SIG-M5 (cell line): ENCODE data around the gene CDKN1A.
"Not testable (repeated sequence)": the region's sequence is repeated elsewhere in the genome, so short reads cannot be mapped to it uniquely, and the experiment has no call there.

Source experiments
- DNase-seq: peaks from one replicate; lab custom pipeline; 2025; lab: John Stamatoyannopoulos, UW

CDKN1A gene

GRCh38 chr6:36695414-36695813 lies 16.9 kb downstream of the CDKN1A start:
- DNase-seq = no peak

- peak; percentile 77 for DNase-seq
Observed at GRCh38 chr6:36697481-36697903, 19.0 kb downstream of the CDKN1A start, which contains the start of gene RAB44. RAB44 (plus strand) TSS chr6:36697826; CDS start chr6:36704236, 6,410 bp downstream.

GRCh38 chr6:36698196-36698595 lies 19.7 kb downstream of the CDKN1A start:
- DNase-seq = no peak

GRCh38 chr6:36698871-36699271 lies 20.4 kb downstream of the CDKN1A start:
- DNase-seq = no peak

GRCh38 chr6:36699348-36699747 lies 20.8 kb downstream of the CDKN1A start:
- no peak for DNase-seq

- DNase-seq = no peak
Observed at GRCh38 chr6:36700071-36700812, 21.7 kb downstream of the CDKN1A start.

GRCh38 chr6:36700831-36701230 lies 22.3 kb downstream of the CDKN1A start:
- DNase-seq = no peak

GRCh38 chr6:36701401-36701991 lies 23.0 kb downstream of the CDKN1A start:
- DNase-seq = no peak

GRCh38 chr6:36702656-36703055 lies 24.1 kb downstream of the CDKN1A start:
- DNase-seq = no peak

- no peak for DNase-seq
Observed at GRCh38 chr6:36703081-36703606, 24.6 kb downstream of the CDKN1A start.

GRCh38 chr6:36703982-36704381 lies 25.5 kb downstream of the CDKN1A start:
- no peak for DNase-seq

GRCh38 chr6:36704961-36705577 lies 26.6 kb downstream of the CDKN1A start:
- not testable (repeated sequence) for DNase-seq

GRCh38 chr6:36706339-36706738 lies 27.8 kb downstream of the CDKN1A start:
- no peak for DNase-seq

GRCh38 chr6:36712816-36713215 lies 34.3 kb downstream of the CDKN1A start:
- no peak for DNase-seq

- no peak for DNase-seq
Observed at GRCh38 chr6:36713846-36714245, 35.3 kb downstream of the CDKN1A start.

- DNase-seq = no peak
Observed at GRCh38 chr6:36714511-36714910, 36.0 kb downstream of the CDKN1A start.

- DNase-seq = no peak
Observed at GRCh38 chr6:36715469-36715868, 37.0 kb downstream of the CDKN1A start.

GRCh38 chr6:36716476-36717093 lies 38.1 kb downstream of the CDKN1A start:
- no peak for DNase-seq

- no peak for DNase-seq
Observed at GRCh38 chr6:36717231-36717825, 38.8 kb downstream of the CDKN1A start.

GRCh38 chr6:36717871-36718540 lies 39.5 kb downstream of the CDKN1A start:
- no peak for DNase-seq

- no peak for DNase-seq
Observed at GRCh38 chr6:36718560-36718959, 40.0 kb downstream of the CDKN1A start.

- DNase-seq = no peak
Observed at GRCh38 chr6:36719126-36719525, 40.6 kb downstream of the CDKN1A start.
